HEK293 (cell line): ENCODE results near the gene EIF4E.

ENCODE experiments used
- CTCF ChIA-PET: fragments of 350-600 bp; formaldehyde crosslinking; extraction: SDS; loops from one replicate; lab custom pipeline; 2021; ENCODE audit warnings: antibody characterized with exemption; lab: Yijun Ruan, JAX
- POLR2A ChIA-PET: fragments of 300-600 bp; formaldehyde crosslinking; extraction: SDS; loops from one replicate; lab custom pipeline; 2020; ENCODE audit warnings: antibody characterized with exemption, inconsistent platforms; lab: Yijun Ruan, JAX
- H3K27ac ChIP-seq: fragments of 200-500 bp; sonication (Bioruptor generic); 2 replicates; pipeline ENCODE4 v1.5.1; 2014; ENCODE audit warnings: low read depth, low read length, control low read depth, inconsistent platforms; ENCODE audit errors: extremely low read depth
- H3K36me3 ChIP-seq, 2 experiments: fragments of 200-500 bp in 1 of 2; sonication (Bioruptor generic) in 1 of 2; 1 replicate in 1 of 2; 2 replicates in 1 of 2; pipeline ENCODE4 v1.5.1; 2014 to 2017; ENCODE audit warnings: inconsistent platforms in 2 of 2, low read length in 2 of 2; ENCODE audit not compliant: control insufficient read depth in 2 of 2, insufficient read depth in 1 of 2
- H3K4me1 ChIP-seq: fragments of 200-500 bp; sonication (Bioruptor generic); 2 replicates; pipeline ENCODE4 v1.5.1; 2014; ENCODE audit warnings: mild to moderate bottlenecking, low read length, inconsistent platforms; ENCODE audit not compliant: control insufficient read depth, insufficient read depth
- H3K4me3 ChIP-seq: 2 replicates; pipeline ENCODE4 v1.5.1; 2011; ENCODE audit warnings: low read depth, mild to moderate bottlenecking, control low read depth, low read length, moderate library complexity
- H3K9me3 ChIP-seq: fragments of 200-500 bp; sonication (Bioruptor generic); 2 replicates; pipeline ENCODE4 v1.5.1; 2014; ENCODE audit warnings: low read depth, low read length, inconsistent platforms; ENCODE audit not compliant: control insufficient read depth, insufficient read depth
- KLF17 ChIP-seq: fragments of 450-650 bp; formaldehyde crosslinking; IDR thresholded peaks from 2 replicates; pipeline ENCODE4 v1.5.1; 2016; ENCODE audit warnings: missing biosample characterization, missing genetic modification characterization
- MZF1 ChIP-seq: fragments of 450-650 bp; formaldehyde crosslinking; IDR thresholded peaks from 2 replicates; pipeline ENCODE4 v1.5.1; 2017; ENCODE audit warnings: missing biosample characterization, missing genetic modification characterization, borderline replicate concordance
- PATZ1 ChIP-seq: fragments of 450-650 bp; formaldehyde crosslinking; IDR thresholded peaks from 2 replicates; pipeline ENCODE4 v1.5.1; 2016; ENCODE audit warnings: missing biosample characterization, missing genetic modification characterization
- PRDM1 ChIP-seq: fragments of 450-650 bp; formaldehyde crosslinking; IDR thresholded peaks from 2 replicates; pipeline ENCODE4; 2016; ENCODE audit warnings: missing biosample characterization, missing genetic modification characterization
- PRDM6 ChIP-seq: fragments of 450-650 bp; formaldehyde crosslinking; IDR thresholded peaks from 2 replicates; pipeline ENCODE4 v1.5.1; 2017; ENCODE audit warnings: missing biosample characterization, missing genetic modification characterization
- SETDB1 ChIP-seq: IDR thresholded peaks from one replicate; pipeline ENCODE4 v1.6.1; 2017; ENCODE audit warnings: mild to moderate bottlenecking, low read length, moderate library complexity, mixed read lengths; ENCODE audit not compliant: insufficient read length
- TSHZ1 ChIP-seq: fragments of 450-650 bp; formaldehyde crosslinking; IDR thresholded peaks from 2 replicates; pipeline ENCODE4 v1.5.1; 2016; ENCODE audit warnings: missing biosample characterization, missing genetic modification characterization, borderline replicate concordance
- ZNF121 ChIP-seq: fragments of 450-650 bp; formaldehyde crosslinking; IDR thresholded peaks from 2 replicates; pipeline ENCODE4 v1.5.1; 2016; ENCODE audit warnings: missing biosample characterization, missing genetic modification characterization
- ZNF140 ChIP-seq: fragments of 450-650 bp; formaldehyde crosslinking; IDR thresholded peaks from 2 replicates; pipeline ENCODE4 v1.5.1; 2016; ENCODE audit warnings: missing biosample characterization, missing genetic modification characterization
- ZNF26 ChIP-seq: fragments of 450-650 bp; formaldehyde crosslinking; IDR thresholded peaks from 2 replicates; pipeline ENCODE4 v1.5.1; 2016; ENCODE audit warnings: missing biosample characterization, missing genetic modification characterization
- ZNF292 ChIP-seq: fragments of 450-650 bp; formaldehyde crosslinking; IDR thresholded peaks from 2 replicates; pipeline ENCODE4 v1.5.1; 2016; ENCODE audit warnings: low read depth, missing biosample characterization, missing genetic modification characterization, borderline replicate concordance
- ZNF510 ChIP-seq: fragments of 450-650 bp; formaldehyde crosslinking; IDR thresholded peaks from 2 replicates; pipeline ENCODE4 v1.5.1; 2018; ENCODE audit warnings: mild to moderate bottlenecking, missing genetic modification characterization, missing biosample characterization; ENCODE audit not compliant: insufficient replicate concordance
- ZNF530 ChIP-seq: fragments of 450-650 bp; formaldehyde crosslinking; IDR thresholded peaks from 2 replicates; pipeline ENCODE4 v1.5.1; 2016; ENCODE audit warnings: low read depth, missing biosample characterization, missing genetic modification characterization
- ZNF549 ChIP-seq: fragments of 450-650 bp; IDR thresholded peaks from 2 replicates; pipeline ENCODE4 v1.5.1; 2018; ENCODE audit warnings: missing biosample characterization, missing genetic modification characterization, mild to moderate bottlenecking, inconsistent platforms, moderate library complexity
- ZNF639 ChIP-seq: fragments of 450-650 bp; formaldehyde crosslinking; IDR thresholded peaks from 2 replicates; pipeline ENCODE4 v1.5.1; 2016; ENCODE audit warnings: missing biosample characterization, missing genetic modification characterization
- ZNF645 ChIP-seq: fragments of 450-650 bp; formaldehyde crosslinking; IDR thresholded peaks from 2 replicates; pipeline ENCODE4; 2016; ENCODE audit warnings: missing biosample characterization, missing genetic modification characterization
- ZNF658 ChIP-seq: fragments of 450-650 bp; formaldehyde crosslinking; IDR thresholded peaks from 2 replicates; pipeline ENCODE4; 2016; ENCODE audit warnings: missing biosample characterization, missing genetic modification characterization
- ZNF664 ChIP-seq: fragments of 450-650 bp; formaldehyde crosslinking; IDR thresholded peaks from 2 replicates; pipeline ENCODE4 v1.5.1; 2016; ENCODE audit warnings: missing biosample characterization, missing genetic modification characterization
- ZNF701 ChIP-seq: fragments of 450-650 bp; formaldehyde crosslinking; IDR thresholded peaks from 2 replicates; pipeline ENCODE4 v1.5.1; 2016; ENCODE audit warnings: missing biosample characterization, missing genetic modification characterization
- ZSCAN16 ChIP-seq: fragments of 450-650 bp; formaldehyde crosslinking; IDR thresholded peaks from 2 replicates; pipeline ENCODE4 v1.5.1; 2016; ENCODE audit warnings: missing biosample characterization, missing genetic modification characterization
- ZSCAN5A ChIP-seq: fragments of 450-650 bp; formaldehyde crosslinking; IDR thresholded peaks from 2 replicates; pipeline ENCODE4 v1.5.1; 2016; ENCODE audit warnings: missing biosample characterization, missing genetic modification characterization

The EIF4E gene

GRCh38 chr4:98966926-98967325 is 38.0 kb upstream of the EIF4E start (continued):
- TF ChIP-seq TSHZ1 (no peak), ZNF645 (no peak), ZNF140 (no peak), ZSCAN5A (tag by site-specific recombination) (no peak), MZF1 (tag by site-specific recombination) (no peak)

- H3K9me3 ChIP-seq, result no peaks in the 10 kb centered on the region
- no peak overlapping the region for H3K4me3 ChIP-seq
- ChIA-PET CTCF (interaction anchor here (0.6 to 0.7 kb wide), 2 partner anchors 24 to 434 kb away, joined by 3 read pairs; no protein-coding TSS in a partner anchor), POLR2A (no interaction called here)
- no peak overlapping the region for H3K27ac ChIP-seq
- no peaks in the 10 kb centered on the region for H3K36me3 ChIP-seq
- no peaks in the 10 kb centered on the region for H3K4me1 ChIP-seq
- TF ChIP-seq PRDM1 (tag by site-specific recombination), result peak; percentile 80
- no peak for TF ChIP-seq ZNF549
- TF ChIP-seq ZNF510 (tag by site-specific recombination), result no peak
- TF ChIP-seq ZSCAN16 (tag by site-specific recombination), result no peak
- no peak for TF ChIP-seq PRDM6 (tag by site-specific recombination)
- no peak for TF ChIP-seq SETDB1
- no peak for TF ChIP-seq KLF17
- no peak for TF ChIP-seq ZNF530 (tag by site-specific recombination)
- no peak for TF ChIP-seq ZNF639 (tag by site-specific recombination)
- TF ChIP-seq ZNF658, result no peak
- TF ChIP-seq ZNF26, result no peak
- no peak for TF ChIP-seq ZNF121 (tag by site-specific recombination)
- no peak for TF ChIP-seq ZNF292 (tag by site-specific recombination)
- TF ChIP-seq ZNF664 (tag by site-specific recombination), result no peak
- no peak for TF ChIP-seq ZNF701 (tag by site-specific recombination)
- no peak for TF ChIP-seq PATZ1 (tag by site-specific recombination)
These were observed 34.9 kb upstream of the EIF4E start for GRCh38 chr4:98963538-98964433.
